ENCODE measurements around the gene CD40. TPM values are rescaled to one million over a fixed set of nuclear protein-coding genes. Genes with fewer than 3 reads are reported as not detected.

Gene CD40
- total and polyA plus RNA-seq, 2 donors (not counting 1 experiment from before 2014, with no cell fraction given), result 1.5 to 2.3 TPM

- no peak overlapping the region for H3K27ac ChIP-seq (ENCODE audit: insufficient read depth, low read length)
- H2AFZ ChIP-seq (ENCODE audit: low read length), result no peak overlapping the region
- no peak for TF ChIP-seq EZH2 (IDR thresholded peaks at IDR 0.05; ENCODE audit: low read length, missing control alignments)
- TF ChIP-seq, protein P1, sequence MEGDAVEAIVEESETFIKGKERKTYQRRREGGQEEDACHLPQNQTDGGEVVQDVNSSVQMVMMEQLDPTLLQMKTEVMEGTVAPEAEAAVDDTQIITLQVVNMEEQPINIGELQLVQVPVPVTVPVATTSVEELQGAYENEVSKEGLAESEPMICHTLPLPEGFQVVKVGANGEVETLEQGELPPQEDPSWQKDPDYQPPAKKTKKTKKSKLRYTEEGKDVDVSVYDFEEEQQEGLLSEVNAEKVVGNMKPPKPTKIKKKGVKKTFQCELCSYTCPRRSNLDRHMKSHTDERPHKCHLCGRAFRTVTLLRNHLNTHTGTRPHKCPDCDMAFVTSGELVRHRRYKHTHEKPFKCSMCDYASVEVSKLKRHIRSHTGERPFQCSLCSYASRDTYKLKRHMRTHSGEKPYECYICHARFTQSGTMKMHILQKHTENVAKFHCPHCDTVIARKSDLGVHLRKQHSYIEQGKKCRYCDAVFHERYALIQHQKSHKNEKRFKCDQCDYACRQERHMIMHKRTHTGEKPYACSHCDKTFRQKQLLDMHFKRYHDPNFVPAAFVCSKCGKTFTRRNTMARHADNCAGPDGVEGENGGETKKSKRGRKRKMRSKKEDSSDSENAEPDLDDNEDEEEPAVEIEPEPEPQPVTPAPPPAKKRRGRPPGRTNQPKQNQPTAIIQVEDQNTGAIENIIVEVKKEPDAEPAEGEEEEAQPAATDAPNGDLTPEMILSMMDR (conservative IDR thresholded peaks at IDR 0.05 in 1 of 2, IDR thresholded peaks at IDR 0.05 in 1 of 2; ENCODE audit: low read depth in 1 of 2, low read length in 2 of 2), result no peak
- H3K79me2 ChIP-seq (ENCODE audit: control insufficient read depth, insufficient read depth, low read length), result peaks cover 32% of the 10 kb centered on the region
- no peak overlapping the region for H3K4me3 ChIP-seq (replicated peaks in 1 of 4; ENCODE audit: control extremely low read depth in 1 of 4, insufficient read depth in 1 of 4, low read depth in 3 of 4, low read length in 4 of 4)
- no peaks in the 10 kb centered on the region for H3K27me3 ChIP-seq (ENCODE audit: control insufficient read depth, insufficient read depth, low read length)
- DNase-seq (ENCODE audit: low read depth in 2 of 2), result no peak
- no peaks in the 10 kb centered on the region for H4K20me1 ChIP-seq (ENCODE audit: control insufficient read depth, extremely low read depth, insufficient read depth, low read length)
- peaks cover 5% of the 10 kb centered on the region for H3K36me3 ChIP-seq (ENCODE audit: control insufficient read depth, insufficient read depth, low read length)
- H3K4me2 ChIP-seq (ENCODE audit: extremely low read depth, insufficient read depth, low read length), result no peak overlapping the region
- no peaks in the 10 kb centered on the region for H3K9me3 ChIP-seq (ENCODE audit: control insufficient read depth, insufficient read depth, low read depth, low read length)
- no peaks in the 10 kb centered on the region for H3K4me1 ChIP-seq (ENCODE audit: control insufficient read depth, extremely low read depth, insufficient read depth, low read length)
- no peak overlapping the region for H3K9ac ChIP-seq (ENCODE audit: insufficient read depth, low read length)
Observed at GRCh38 chr20:46076806-46077205, 41.3 kb upstream of the CD40 start.

GRCh38 chr20:46077642-46078305, 40.3 kb upstream of the CD40 start:
- Histone ChIP-seq H3K4me1 (ENCODE audit: control insufficient read depth, extremely low read depth, insufficient read depth, low read length) (no peaks in the 10 kb centered on the region), H3K27me3 (ENCODE audit: control insufficient read depth, insufficient read depth, low read length) (no peaks in the 10 kb centered on the region), H3K79me2 (ENCODE audit: control insufficient read depth, insufficient read depth, low read length) (peaks cover 41% of the 10 kb centered on the region), H2AFZ (ENCODE audit: low read length) (no peak overlapping the region), H3K4me2 (ENCODE audit: extremely low read depth, insufficient read depth, low read length) (no peak overlapping the region), H3K9ac (ENCODE audit: insufficient read depth, low read length) (no peak overlapping the region), H3K36me3 (ENCODE audit: control insufficient read depth, insufficient read depth, low read length) (peaks cover 5% of the 10 kb centered on the region), H4K20me1 (ENCODE audit: control insufficient read depth, extremely low read depth, insufficient read depth, low read length) (peaks cover 2% of the 10 kb centered on the region), H3K9me3 (ENCODE audit: control insufficient read depth, insufficient read depth, low read depth, low read length) (no peaks in the 10 kb centered on the region), H3K27ac (ENCODE audit: insufficient read depth, low read length) (no peak overlapping the region), H3K4me3 (replicated peaks in 1 of 4; ENCODE audit: control extremely low read depth in 1 of 4, insufficient read depth in 1 of 4, low read depth in 3 of 4, low read length in 4 of 4) (no peak overlapping the region)
- no peak for DNase-seq (ENCODE audit: low read depth in 2 of 2)
- TF ChIP-seq, protein P1 (conservative IDR thresholded peaks at IDR 0.05 in 1 of 2, IDR thresholded peaks at IDR 0.05 in 1 of 2; ENCODE audit: low read depth in 1 of 2, low read length in 2 of 2), result no peak
- TF ChIP-seq EZH2 (IDR thresholded peaks at IDR 0.05; ENCODE audit: low read length, missing control alignments), result no peak

DNA sequence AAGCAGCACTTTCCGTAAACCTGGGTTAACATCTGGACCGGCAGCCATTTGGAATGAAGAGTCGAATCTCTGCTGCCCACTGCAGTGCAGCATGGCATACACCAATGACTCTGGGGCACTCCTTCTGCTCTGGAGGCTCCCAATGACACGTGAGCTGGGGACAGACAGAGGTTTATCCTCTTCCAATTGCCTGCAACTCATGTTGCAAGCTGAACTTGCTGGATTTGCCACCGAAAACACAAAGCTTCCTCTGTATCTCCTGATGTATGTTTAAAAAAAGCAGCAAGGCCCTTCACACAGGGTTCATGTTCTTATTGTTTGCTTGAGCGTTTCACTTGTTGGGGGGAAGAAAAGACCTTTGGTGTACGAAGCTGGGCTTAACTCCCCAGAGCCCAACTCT, 39.2 kb upstream of the CD40 start:
- Histone ChIP-seq H3K9me3 (ENCODE audit: control insufficient read depth, insufficient read depth, low read depth, low read length) (no peaks in the 10 kb centered on the region), H3K27me3 (ENCODE audit: control insufficient read depth, insufficient read depth, low read length) (no peaks in the 10 kb centered on the region), H3K4me1 (ENCODE audit: control insufficient read depth, extremely low read depth, insufficient read depth, low read length) (peaks cover 2% of the 10 kb centered on the region), H3K4me2 (ENCODE audit: extremely low read depth, insufficient read depth, low read length) (no peak overlapping the region), H3K4me3 (replicated peaks in 1 of 4; ENCODE audit: control extremely low read depth in 1 of 4, insufficient read depth in 1 of 4, low read depth in 3 of 4, low read length in 4 of 4) (no peak overlapping the region), H3K27ac (ENCODE audit: insufficient read depth, low read length) (no peak overlapping the region), H3K36me3 (ENCODE audit: control insufficient read depth, insufficient read depth, low read length) (peaks cover 5% of the 10 kb centered on the region), H3K9ac (ENCODE audit: insufficient read depth, low read length) (no peak overlapping the region), H2AFZ (ENCODE audit: low read length) (no peak overlapping the region), H4K20me1 (ENCODE audit: control insufficient read depth, extremely low read depth, insufficient read depth, low read length) (peaks cover 9% of the 10 kb centered on the region), H3K79me2 (ENCODE audit: control insufficient read depth, insufficient read depth, low read length) (peaks cover 53% of the 10 kb centered on the region)
- DNase-seq (ENCODE audit: low read depth in 2 of 2), result no peak
- TF ChIP-seq, protein P1 (conservative IDR thresholded peaks at IDR 0.05 in 1 of 2, IDR thresholded peaks at IDR 0.05 in 1 of 2; ENCODE audit: low read depth in 1 of 2, low read length in 2 of 2), result no peak
- TF ChIP-seq EZH2 (IDR thresholded peaks at IDR 0.05; ENCODE audit: low read length, missing control alignments), result no peak
